Uterus (tissue), 4 donors: ENCODE data around the gene RIPOR3. TPM values are rescaled to one million over a fixed set of nuclear protein-coding genes. Genes with fewer than 3 reads are reported as not detected.

Source experiments
- DNase-seq, 2 donors: peaks; one replicate each; pipeline ENCODE4 v3.0.0-alpha.2; 2019 to 2020
- H3K27ac ChIP-seq, 2 donors: fragments of 200-600 bp; sonication (generic); 1 replicate in 1 of 2; 2 replicates in 1 of 2; pipeline ENCODE4 v1.5.1; 2016 to 2018
- H3K27me3 ChIP-seq, 2 donors: fragments of 200-600 bp; sonication (generic); one replicate each; pipeline ENCODE4 v1.5.1; 2018 to 2019; ENCODE audit warnings: control low read depth in 1 of 2
- H3K36me3 ChIP-seq, 2 donors: fragments of 200-600 bp; sonication (generic); one replicate each; pipeline ENCODE4 v1.5.1; 2019; ENCODE audit warnings: control low read depth in 1 of 2
- H3K4me1 ChIP-seq, 2 donors: fragments of 200-600 bp; sonication (generic); one replicate each; pipeline ENCODE4 v1.5.1; 2018 to 2019; ENCODE audit warnings: control low read depth in 1 of 2
- H3K4me3 ChIP-seq, 2 donors: fragments of 200-600 bp; sonication (generic); 1 replicate in 1 of 2; 2 replicates in 1 of 2; pipeline ENCODE4 v1.5.1; 2018 to 2019; ENCODE audit warnings: mild to moderate bottlenecking in 1 of 2
- H3K9me3 ChIP-seq, 2 donors: fragments of 200-600 bp; sonication (generic); one replicate each; pipeline ENCODE4 v1.5.1; 2019; ENCODE audit warnings: control low read depth in 1 of 2
- CTCF ChIP-seq, 4 experiments: fragments of 200-600 bp in 2 of 4; fragments of 450-650 bp in 2 of 4; sonication (generic) in 2 of 4; IDR thresholded peaks; one replicate each; pipeline ENCODE4 v1.5.1; 2016 to 2019; ENCODE audit warnings: antibody characterized with exemption in 4 of 4, mild to moderate bottlenecking in 2 of 4, moderate library complexity in 1 of 4
- POLR2A ChIP-seq, 2 donors: fragments of 450-650 bp; IDR thresholded peaks; one replicate each; pipeline ENCODE4 v1.6.1; 2016; ENCODE audit warnings: antibody characterized with exemption in 2 of 2, mild to moderate bottlenecking in 1 of 2, moderate library complexity in 1 of 2
- intact Hi-C: fragments of 100-400 bp; cut with DNase I; formaldehyde crosslinking; loops from one replicate; pipeline ENCODE4 v1.15.1; 2023; ENCODE audit warnings: low total_unique reads
- total RNA-seq, 4 donors: library from RNA; depleted of rRNA in 3 of 4; stranded (reverse); fragments of >200 nt in 3 of 4; gene quantifications; one replicate each; pipeline versions ENCODE4 v1.1.0 to v1.2.4, GENCODE V29; 2014 to 2023
- donor health status: DM: yes; HTN: yes; CAD: no.

RIPOR3 gene
- total RNA-seq, 4 donors from 2014 or later = 9.1 to 85.4 (median 17.8) TPM

DNA sequence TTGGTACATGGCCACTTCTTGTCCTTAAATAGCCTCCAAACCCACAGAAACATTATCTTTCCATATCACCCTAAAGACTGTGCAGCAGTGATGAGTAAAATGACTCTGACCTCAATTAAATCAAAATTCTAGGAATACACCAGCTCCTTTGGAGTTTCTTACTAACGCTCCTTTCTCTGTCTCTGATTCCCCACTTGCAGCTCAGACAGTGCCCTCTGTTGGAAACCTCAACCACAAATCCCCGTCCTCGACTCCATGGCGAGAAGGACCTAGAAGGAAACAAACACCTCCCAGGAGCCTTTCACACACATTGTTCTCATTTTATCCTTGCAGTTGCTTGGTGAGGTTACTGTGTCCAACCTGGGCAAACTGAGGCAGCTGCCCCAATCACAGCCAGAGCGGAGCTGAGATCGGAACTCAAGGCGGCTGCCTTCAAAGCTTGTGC is 22.3 kb upstream of the RIPOR3 start:
- peak; percentile 60 to 67 for DNase-seq
- TF ChIP-seq CTCF (IDR thresholded peaks at IDR 0.05) (peak; percentile 47 to 70 (median 56)), POLR2A (IDR thresholded peaks at IDR 0.05) (no peak)
- Histone ChIP-seq H3K36me3 (no peaks in the 10 kb centered on the region), H3K4me3 (no peak overlapping the region), H3K4me1 (no peaks in the 10 kb centered on the region), H3K9me3 (no peaks in the 10 kb centered on the region), H3K27me3 (no peaks in the 10 kb centered on the region), H3K27ac (peak overlapping the region; percentile 65 to 71)
- intact Hi-C loops = loop anchor here (10.0 kb wide), 1 partner anchor 89 kb away; no protein-coding TSS in a partner anchor

DNA sequence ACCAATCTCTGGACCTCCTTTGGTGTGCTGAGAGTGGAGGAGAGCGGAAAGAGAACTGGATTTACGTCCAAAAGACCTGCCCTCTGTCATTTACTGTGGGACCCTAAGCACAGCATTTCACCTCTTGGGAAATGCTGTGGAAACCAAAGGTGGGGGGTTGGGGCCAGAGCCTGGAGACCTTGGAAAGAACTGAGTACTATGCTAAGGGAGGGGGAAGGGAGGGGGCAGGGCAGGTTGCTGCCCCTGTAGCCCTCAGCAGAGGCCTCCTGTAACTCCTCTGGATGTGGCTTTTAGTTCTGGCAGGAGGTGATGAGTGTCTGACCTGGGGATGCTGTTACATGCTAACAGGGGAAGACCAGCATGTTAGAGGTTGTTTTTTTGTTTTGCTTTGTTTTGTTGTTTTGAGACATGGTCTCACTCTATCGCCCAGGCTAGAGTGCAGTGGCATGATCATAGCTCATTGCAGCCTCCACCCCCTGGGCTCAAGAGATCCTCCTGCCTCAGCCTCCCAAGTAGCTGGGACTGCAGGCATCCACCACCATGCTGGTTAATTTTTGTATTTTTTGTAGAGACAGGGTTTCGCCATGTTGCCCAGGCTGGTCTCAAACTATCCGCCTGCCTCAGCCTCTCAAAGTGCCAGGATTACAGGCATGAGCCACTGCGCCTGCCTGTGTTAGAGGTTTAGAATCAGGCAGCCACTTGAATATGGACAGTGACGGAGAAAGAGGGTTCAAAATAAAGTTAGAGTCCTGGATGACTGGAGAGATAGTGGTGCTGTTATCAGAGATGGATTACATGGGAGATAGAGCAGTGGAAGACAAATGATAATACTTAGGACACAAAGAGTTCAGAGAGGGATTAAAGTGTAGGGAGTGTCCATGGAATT is 21.7 kb upstream of the RIPOR3 start:
- intact Hi-C loops = loop anchor here (10.0 kb wide), 1 partner anchor 88 kb away; no protein-coding TSS in a partner anchor

DNA sequence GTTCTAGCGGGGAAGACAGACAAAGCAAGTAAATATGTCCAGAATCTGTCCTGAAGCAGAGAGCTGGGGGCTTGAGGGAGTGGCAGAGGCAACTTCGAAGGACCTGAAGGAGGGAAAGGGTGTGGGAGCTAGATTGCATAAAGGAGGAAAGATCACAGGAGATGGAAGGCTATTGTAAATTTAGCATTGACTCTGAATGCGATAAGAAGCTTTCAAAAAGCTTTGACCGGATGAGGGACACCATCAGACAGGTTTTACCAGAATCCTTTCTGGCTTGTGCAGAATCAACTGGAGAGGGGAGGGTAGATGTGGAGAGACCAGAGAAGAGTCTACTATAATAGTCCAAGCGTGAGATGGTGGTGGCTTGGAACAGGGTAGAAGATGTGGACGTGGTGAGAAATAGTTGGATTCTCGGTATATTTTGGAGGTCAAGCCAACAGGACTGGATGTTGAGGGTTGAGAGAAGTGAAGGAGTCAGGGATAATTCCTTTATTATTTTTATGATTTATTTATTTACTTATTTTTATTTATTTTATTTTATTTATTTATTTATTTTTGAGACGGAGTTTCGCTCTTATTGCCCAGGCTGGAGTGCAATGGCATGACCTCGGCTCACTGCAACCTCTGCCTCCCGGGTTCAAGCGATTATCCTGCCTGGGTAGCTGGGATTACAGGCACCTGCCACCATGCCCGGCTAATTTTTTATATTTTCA is 19.9 kb upstream of the RIPOR3 start:
- H3K4me3 ChIP-seq = no peak overlapping the region
- intact Hi-C loops = loop anchor here (10.0 kb wide), 1 partner anchor 86 kb away; no protein-coding TSS in a partner anchor
- H3K27ac ChIP-seq = no peak overlapping the region
- no peaks in the 10 kb centered on the region for H3K9me3 ChIP-seq
- no peaks in the 10 kb centered on the region for H3K4me1 ChIP-seq
- H3K27me3 ChIP-seq = no peaks in the 10 kb centered on the region
- no peak for TF ChIP-seq POLR2A (IDR thresholded peaks at IDR 0.05)
- no peak for TF ChIP-seq CTCF (IDR thresholded peaks at IDR 0.05)
- no peak for DNase-seq
- no peaks in the 10 kb centered on the region for H3K36me3 ChIP-seq

More for the DNA sequence above, 21.7 kb upstream of the RIPOR3 start:
- H3K4me1 ChIP-seq = no peaks in the 10 kb centered on the region
- no peak for DNase-seq
- TF ChIP-seq CTCF (IDR thresholded peaks at IDR 0.05) (no peak), POLR2A (IDR thresholded peaks at IDR 0.05) (no peak)
- H3K36me3 ChIP-seq = no peaks in the 10 kb centered on the region
- no peaks in the 10 kb centered on the region for H3K9me3 ChIP-seq
- H3K4me3 ChIP-seq = no peak overlapping the region
- H3K27me3 ChIP-seq = no peaks in the 10 kb centered on the region
- peak overlapping the region; percentile 34 to 71 for H3K27ac ChIP-seq

DNA sequence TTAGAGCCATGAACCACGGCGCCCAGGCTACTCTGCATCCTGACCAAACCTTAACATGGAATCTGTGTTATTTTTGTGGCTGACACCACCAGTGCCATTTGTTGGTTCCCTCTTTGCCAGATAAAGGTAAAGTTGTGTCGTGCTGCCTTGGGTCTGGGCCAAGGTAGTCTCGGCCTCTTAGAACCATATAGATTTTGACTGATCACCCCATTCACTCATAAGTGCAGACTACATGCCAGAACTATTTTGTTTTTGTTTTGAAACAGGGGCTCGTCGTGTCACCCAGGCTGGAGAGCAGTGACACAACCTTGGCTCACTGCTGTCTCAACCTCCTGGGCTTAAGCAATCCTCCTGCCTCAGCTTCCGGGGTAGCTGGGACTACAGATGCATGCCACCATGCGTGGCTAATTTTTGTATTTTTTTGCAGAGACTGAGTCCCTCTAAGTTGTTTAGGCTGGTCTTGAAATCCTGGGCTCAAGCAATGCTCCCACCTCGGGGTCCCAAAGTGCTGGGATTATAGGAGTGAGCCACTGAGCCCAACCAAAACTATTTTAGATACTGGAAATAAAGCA is 19.2 kb upstream of the RIPOR3 start:
- H3K27me3 ChIP-seq = no peaks in the 10 kb centered on the region

More for the DNA sequence above, 19.2 kb upstream of the RIPOR3 start:
- no peaks in the 10 kb centered on the region for H3K4me1 ChIP-seq
- H3K27ac ChIP-seq = no peak overlapping the region
- H3K9me3 ChIP-seq = no peaks in the 10 kb centered on the region
- DNase-seq = no peak
- H3K36me3 ChIP-seq = no peaks in the 10 kb centered on the region
- no peak for TF ChIP-seq POLR2A (IDR thresholded peaks at IDR 0.05)
- no peak for TF ChIP-seq CTCF (IDR thresholded peaks at IDR 0.05)
- H3K4me3 ChIP-seq = no peak overlapping the region
- intact Hi-C loops = loop anchor here (10.0 kb wide), 1 partner anchor 86 kb away; no protein-coding TSS in a partner anchor
